Measurements from ENCODE around the gene PHF21A. TPM values are rescaled to one million over a fixed set of nuclear protein-coding genes. Genes with fewer than 3 reads are reported as not detected.

PHF21A gene
- polyA plus RNA-seq, 1 donor (not counting 4 experiments of a cell fraction or from before 2014, with no cell fraction given) = 16.1 TPM

DNA sequence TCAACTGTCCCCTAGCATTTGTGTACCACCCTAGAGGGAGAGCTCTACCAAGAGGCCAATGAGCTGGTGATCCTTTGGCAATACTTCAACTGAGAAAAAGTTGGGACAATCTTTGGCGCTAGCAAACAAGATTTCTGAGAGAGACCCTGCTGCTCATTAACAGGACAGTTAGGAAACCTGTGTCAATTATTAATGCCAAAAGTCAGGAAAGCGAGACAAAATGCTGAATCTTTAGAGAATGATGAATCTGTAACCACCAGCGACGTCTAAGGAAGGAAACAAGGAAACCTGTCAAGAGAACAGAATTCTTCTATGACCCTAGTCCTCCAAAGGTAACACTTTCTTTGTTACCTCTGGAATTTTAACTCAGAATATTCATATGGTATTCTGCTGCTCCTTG is 178.9 kb downstream of the PHF21A start:
- DNase-seq (ENCODE audit: low read depth, low spot score) (no peak), FAIRE-seq (no peak)
- no peaks in the 10 kb centered on the region for H3K9me1 ChIP-seq (ENCODE audit: control insufficient read depth, extremely low read depth, insufficient read depth, low read length)

DNA sequence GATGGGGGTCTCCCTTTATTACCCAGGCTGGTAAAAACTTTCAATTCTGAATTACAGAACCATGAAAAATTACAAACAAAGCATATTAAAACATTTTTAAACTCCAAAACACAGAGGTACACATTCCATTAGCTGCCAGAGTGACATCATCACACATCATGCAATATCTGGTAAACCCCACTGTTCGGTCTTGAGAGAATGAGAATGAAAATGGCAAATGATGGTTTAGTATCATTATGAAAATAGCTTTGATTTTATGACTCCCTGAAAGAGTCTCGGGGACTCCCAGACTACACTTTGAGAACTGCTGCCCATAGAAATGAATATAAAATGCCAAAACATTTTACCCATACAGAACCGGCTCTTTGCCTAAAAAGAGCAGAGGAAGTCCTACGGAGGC is 180.0 kb downstream of the PHF21A start:
- DNase-seq (ENCODE audit: low read depth, low spot score) (no peak), FAIRE-seq (no peak)
- Histone ChIP-seq H4K20me1 (ENCODE audit: control insufficient read depth, extremely low read depth, insufficient read depth, low read length) (no peaks in the 10 kb centered on the region), H3K4me2 (ENCODE audit: control insufficient read depth, extremely low read depth, insufficient read depth, low read depth, low read length) (no peak overlapping the region), H3K9ac (ENCODE audit: control insufficient read depth, extremely low read depth, insufficient read depth, low read length) (no peak overlapping the region), H3K9me3 (ENCODE audit: control insufficient read depth, low read depth, low read length) (no peaks in the 10 kb centered on the region), H3K4me3 (ENCODE audit: control insufficient read depth in 2 of 3, extremely low read depth in 1 of 3, insufficient read depth in 2 of 3, low read depth in 1 of 3, low read length in 3 of 3) (no peak overlapping the region), H3K9me1 (ENCODE audit: control insufficient read depth, extremely low read depth, insufficient read depth, low read length) (no peaks in the 10 kb centered on the region), H3K27me3 (ENCODE audit: control insufficient read depth, extremely low read depth, insufficient read depth, low read length) (no peaks in the 10 kb centered on the region), H2AFZ (ENCODE audit: control insufficient read depth, low read length) (no peak overlapping the region), H3K79me2 (ENCODE audit: control insufficient read depth, insufficient read depth, low read length) (no peaks in the 10 kb centered on the region), H3K27ac (ENCODE audit: control insufficient read depth, insufficient read depth, low read length) (no peak overlapping the region), H3K36me3 (ENCODE audit: control insufficient read depth in 2 of 2, extremely low read depth in 1 of 2, insufficient read depth in 2 of 2, low read length in 2 of 2) (peaks cover 0 to 13% of the 10 kb centered on the region in 2 experiments), H3K4me1 (ENCODE audit: control insufficient read depth, extremely low read depth, insufficient read depth, low read length) (no peaks in the 10 kb centered on the region)
- dilution Hi-C loops (cut with MboI; ENCODE audit: extremely low pct_ligation_motif_present, low sequenced_read_pairs) = no loop called here
- TF ChIP-seq CTCF (optimal IDR thresholded peaks at IDR 0.05 in 1 of 3, IDR thresholded peaks at IDR 0.05 in 1 of 3, conservative IDR thresholded peaks at IDR 0.05 in 1 of 3; ENCODE audit: extremely low read depth in 1 of 3, insufficient read depth in 2 of 3, low read length in 3 of 3) = no peak
- TF ChIP-seq EZH2 (IDR thresholded peaks at IDR 0.05; ENCODE audit: low read length) = no peak

More for the DNA sequence above, 178.9 kb downstream of the PHF21A start:
- Histone ChIP-seq H3K36me3 (ENCODE audit: control insufficient read depth in 2 of 2, extremely low read depth in 1 of 2, insufficient read depth in 2 of 2, low read length in 2 of 2) (peaks cover 0 to 11% of the 10 kb centered on the region in 2 experiments), H3K27me3 (ENCODE audit: control insufficient read depth, extremely low read depth, insufficient read depth, low read length) (no peaks in the 10 kb centered on the region), H3K4me1 (ENCODE audit: control insufficient read depth, extremely low read depth, insufficient read depth, low read length) (no peaks in the 10 kb centered on the region), H3K4me2 (ENCODE audit: control insufficient read depth, extremely low read depth, insufficient read depth, low read depth, low read length) (no peak overlapping the region), H3K79me2 (ENCODE audit: control insufficient read depth, insufficient read depth, low read length) (no peaks in the 10 kb centered on the region), H2AFZ (ENCODE audit: control insufficient read depth, low read length) (no peak overlapping the region), H4K20me1 (ENCODE audit: control insufficient read depth, extremely low read depth, insufficient read depth, low read length) (no peaks in the 10 kb centered on the region), H3K27ac (ENCODE audit: control insufficient read depth, insufficient read depth, low read length) (no peak overlapping the region), H3K9me3 (ENCODE audit: control insufficient read depth, low read depth, low read length) (no peaks in the 10 kb centered on the region), H3K4me3 (ENCODE audit: control insufficient read depth in 2 of 3, extremely low read depth in 1 of 3, insufficient read depth in 2 of 3, low read depth in 1 of 3, low read length in 3 of 3) (no peak overlapping the region), H3K9ac (ENCODE audit: control insufficient read depth, extremely low read depth, insufficient read depth, low read length) (no peak overlapping the region)
- dilution Hi-C loops (cut with MboI; ENCODE audit: extremely low pct_ligation_motif_present, low sequenced_read_pairs) = no loop called here
- no peak for TF ChIP-seq CTCF (optimal IDR thresholded peaks at IDR 0.05 in 1 of 3, IDR thresholded peaks at IDR 0.05 in 1 of 3, conservative IDR thresholded peaks at IDR 0.05 in 1 of 3; ENCODE audit: extremely low read depth in 1 of 3, insufficient read depth in 2 of 3, low read length in 3 of 3)
- TF ChIP-seq EZH2 (IDR thresholded peaks at IDR 0.05; ENCODE audit: low read length) = no peak

All from keratinocyte (primary cell).